ENCODE data around the gene SYPL2. TPM values are rescaled to one million over a fixed set of nuclear protein-coding genes. Genes with fewer than 3 reads are reported as not detected.

SYPL2 gene
- total RNA-seq, 1 donor = not detected

DNA sequence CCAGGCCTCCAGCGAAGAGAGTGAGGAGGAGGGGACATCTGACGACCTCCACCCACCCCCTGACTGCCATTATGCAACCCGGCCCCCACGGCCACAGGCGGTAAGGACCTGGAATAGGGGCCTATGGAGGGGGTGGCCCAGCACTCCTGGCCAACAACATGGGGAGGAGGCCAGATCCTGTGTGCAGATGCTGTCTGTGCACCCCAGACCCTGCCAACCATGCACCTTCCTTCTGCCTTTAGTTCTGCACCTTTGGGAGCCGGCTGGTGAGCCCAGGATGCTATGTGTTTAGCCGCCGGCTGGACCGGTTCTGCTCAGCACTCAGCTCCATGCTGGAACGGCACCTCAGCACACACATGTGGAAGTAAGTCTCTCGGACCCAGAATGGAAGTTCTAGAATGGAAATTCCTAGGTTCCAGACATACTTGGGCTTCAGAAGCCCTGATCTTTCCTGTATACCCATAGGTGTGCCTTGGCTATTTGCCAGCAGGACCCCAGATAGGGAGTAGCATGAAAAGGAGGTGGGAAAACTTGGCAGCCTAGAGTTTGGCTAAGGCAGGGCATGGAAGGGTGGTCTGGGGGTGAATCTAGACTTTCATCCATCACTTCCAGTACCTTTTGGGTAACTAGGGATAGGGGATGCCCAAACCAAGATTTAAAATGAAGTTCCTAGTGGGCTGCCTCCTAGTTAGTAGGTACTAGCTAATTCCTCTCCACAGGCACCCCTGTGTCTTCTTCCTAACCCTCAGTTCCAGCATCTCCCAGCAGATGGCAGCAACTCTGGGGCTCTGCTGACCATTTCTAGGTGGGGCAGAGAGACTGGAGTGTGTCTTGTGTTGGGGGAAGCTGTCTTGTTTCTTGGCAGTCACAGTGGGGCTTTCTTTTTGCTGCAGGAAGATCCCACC, 23.9 kb downstream of the SYPL2 start:
- DNase-seq (ENCODE audit: low read depth in 2 of 3, low spot score in 2 of 3) = peak in 2 of 3 donors; percentile 59 to 79

DNA sequence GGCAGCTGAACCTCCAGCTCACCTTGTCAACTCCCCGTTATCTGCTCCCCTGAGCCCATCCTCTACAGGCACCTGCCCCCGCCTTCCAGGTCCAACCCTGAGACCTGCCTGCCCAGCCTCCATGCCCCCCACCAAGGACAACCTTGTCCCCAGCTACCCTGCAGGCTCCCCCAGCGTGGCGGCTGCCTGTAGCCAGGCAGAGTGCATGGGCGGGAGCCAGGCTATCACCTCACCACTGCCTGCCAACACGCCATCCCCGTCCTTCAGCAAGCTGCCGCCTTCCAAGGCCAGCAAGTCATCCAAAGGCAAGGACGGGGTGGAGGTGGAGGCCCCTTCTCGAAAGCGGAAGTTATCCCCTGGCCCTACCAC, 24.6 kb downstream of the SYPL2 start:
- no peak for DNase-seq (ENCODE audit: low read depth in 2 of 3, low spot score in 2 of 3)

DNA sequence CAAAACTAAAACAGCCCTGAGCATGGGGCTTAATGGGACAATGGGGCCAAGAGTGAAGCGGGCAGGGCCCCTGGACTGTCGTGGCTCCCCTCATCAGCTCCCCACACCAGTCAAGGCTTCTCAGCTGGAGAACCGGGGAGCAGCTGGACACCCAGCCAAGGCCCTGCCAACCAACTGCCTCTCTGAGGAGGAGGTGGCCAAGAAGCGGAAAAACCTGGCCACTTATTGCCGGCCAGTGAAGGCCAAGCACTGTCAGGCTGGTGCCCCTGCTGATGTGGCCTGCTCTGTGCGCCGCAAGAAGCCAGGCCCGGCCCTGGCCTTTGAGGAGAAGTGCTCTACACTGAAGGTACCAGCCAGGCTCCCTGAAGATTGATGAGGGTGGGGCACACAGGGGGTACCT, 25.0 kb downstream of the SYPL2 start:
- DNase-seq (ENCODE audit: low read depth in 2 of 3, low spot score in 2 of 3) = no peak

DNA sequence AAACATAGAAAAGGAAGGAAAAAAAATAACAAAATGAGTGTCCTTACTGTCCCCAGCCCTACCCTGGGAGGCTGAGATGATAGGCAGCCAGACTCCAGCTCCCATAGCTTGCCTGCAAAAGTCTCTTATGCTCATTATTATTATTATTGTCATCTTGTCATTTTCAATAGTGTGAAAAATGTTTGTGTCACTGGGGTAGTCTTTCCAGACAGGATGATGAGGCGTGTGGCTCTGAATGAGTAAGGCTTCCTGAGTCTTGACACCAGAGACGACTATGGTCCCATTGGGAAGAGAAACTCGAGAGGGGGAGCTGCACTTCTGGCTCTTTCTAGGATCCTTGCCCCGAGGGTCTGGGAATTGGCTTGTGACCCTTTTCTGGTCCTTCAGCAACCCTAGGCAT, 26.4 kb downstream of the SYPL2 start:
- DNase-seq (ENCODE audit: low read depth in 2 of 3, low spot score in 2 of 3) = no peak

DNA sequence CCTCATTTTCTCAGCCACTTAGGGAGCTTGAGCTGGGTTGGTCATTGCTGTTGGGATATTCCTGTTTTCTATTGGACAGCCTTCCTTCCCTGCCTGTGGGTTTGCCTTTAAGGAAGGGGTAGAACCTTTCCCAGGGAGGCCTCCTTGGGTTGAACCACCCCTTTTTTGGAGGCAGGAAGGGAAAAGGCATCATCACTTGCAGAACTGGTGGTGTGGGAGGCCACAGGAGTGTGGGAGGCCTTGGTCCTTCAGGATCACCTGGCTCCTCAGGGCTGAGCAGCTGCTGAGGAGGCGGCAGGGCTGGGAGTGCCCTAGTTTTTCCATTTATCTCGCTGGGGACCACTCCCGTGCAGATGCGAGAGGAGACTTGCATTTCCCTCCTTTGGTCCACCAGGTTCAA, 26.9 kb downstream of the SYPL2 start:
- DNase-seq (ENCODE audit: low read depth in 2 of 3, low spot score in 2 of 3) = no peak

DNA sequence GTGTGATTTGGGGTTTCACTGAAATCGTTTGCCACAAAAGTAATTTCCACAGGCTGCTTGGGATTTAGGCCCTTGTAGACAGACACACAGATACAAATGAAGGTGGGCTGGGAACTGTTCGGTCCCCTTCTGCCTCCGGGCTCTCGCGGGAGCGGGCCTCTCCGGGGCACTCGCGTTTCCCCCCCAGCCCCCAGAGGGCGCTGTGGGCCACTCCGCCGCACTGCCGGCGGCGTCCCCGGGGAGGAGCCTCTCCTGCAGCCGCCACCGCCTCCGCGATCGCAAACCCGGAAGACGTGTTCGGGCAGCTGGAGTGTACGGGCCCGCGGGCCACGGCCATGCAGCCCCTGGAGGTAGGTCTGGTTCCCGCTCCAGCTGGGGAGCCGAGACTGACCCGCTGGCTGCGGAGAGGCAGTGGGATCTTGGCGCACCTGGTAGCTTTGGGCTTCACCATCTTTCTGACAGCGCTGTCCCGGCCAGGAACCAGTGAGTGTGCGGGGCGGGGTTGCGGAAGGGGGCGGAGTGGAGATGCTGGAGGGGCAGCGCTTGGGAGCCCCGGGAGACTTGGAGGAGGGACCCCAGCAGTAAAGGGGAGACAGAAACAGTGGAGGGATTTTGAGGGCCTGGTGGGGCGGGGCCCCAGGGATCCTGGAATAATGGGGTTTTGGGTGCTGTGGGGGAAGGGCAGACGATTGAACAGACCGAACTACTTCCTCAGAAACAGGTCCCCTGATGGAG, 27.6 kb downstream of the SYPL2 start, which contains the start of gene CYB561D1:
Gene CYB561D1 (plus strand): TSS at position 290 of the 735 bp plus-strand sequence. CDS start 46 bp downstream, at position 336.
- DNase-seq (ENCODE audit: low read depth in 2 of 3, low spot score in 2 of 3) = peak; percentile 85 to 91 (median 88)

DNA sequence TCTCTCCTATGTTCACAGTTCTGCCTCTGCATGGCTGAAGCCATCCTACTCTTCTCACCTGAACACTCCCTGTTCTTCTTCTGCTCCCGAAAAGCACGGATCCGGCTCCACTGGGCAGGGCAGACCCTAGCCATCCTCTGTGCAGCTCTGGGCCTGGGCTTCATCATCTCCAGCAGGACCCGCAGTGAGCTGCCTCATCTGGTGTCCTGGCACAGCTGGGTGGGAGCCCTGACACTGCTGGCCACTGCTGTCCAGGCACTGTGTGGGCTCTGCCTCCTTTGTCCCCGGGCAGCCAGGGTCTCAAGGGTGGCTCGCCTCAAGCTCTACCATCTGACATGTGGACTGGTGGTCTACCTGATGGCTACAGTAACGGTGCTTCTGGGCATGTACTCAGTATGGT, 29.4 kb downstream of the SYPL2 start:
- DNase-seq (ENCODE audit: low read depth in 2 of 3, low spot score in 2 of 3) = no peak

DNA sequence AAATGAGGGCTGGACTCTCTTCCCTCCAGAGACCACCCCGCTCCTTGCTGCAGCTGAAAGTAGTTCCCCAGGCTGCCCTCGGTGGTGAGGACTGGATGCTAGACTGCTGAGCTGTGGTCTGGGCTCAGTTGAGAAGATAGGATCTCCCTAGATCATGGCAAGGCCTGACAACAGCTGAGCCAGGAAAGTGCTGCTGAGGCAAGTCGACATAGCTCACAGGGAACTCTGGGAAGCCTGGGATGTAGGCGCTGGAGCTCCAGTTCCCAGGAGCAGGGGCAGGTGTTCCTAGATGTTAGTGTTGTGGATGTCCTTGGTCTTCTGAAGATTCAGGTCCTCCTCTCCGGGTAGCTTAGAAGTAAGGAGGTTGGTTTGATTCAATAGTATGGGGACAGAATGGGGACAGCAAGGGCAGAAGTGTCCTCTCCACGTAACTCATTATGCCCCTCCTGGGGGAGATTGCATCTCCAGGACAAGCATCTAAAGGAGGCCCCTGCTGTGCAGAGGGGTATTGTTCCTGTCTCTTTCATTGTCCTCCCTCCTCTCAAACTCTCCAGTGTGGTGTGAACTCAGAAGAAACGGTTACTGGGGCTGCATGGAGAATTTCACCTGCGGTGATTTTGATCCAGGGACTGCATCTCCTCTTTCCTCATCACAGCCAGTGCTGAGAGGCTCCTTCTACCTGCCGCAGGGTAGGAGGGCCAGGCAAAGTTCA, 31.3 kb downstream of the SYPL2 start:
- no peak for DNase-seq (ENCODE audit: low read depth in 2 of 3, low spot score in 2 of 3)

DNA sequence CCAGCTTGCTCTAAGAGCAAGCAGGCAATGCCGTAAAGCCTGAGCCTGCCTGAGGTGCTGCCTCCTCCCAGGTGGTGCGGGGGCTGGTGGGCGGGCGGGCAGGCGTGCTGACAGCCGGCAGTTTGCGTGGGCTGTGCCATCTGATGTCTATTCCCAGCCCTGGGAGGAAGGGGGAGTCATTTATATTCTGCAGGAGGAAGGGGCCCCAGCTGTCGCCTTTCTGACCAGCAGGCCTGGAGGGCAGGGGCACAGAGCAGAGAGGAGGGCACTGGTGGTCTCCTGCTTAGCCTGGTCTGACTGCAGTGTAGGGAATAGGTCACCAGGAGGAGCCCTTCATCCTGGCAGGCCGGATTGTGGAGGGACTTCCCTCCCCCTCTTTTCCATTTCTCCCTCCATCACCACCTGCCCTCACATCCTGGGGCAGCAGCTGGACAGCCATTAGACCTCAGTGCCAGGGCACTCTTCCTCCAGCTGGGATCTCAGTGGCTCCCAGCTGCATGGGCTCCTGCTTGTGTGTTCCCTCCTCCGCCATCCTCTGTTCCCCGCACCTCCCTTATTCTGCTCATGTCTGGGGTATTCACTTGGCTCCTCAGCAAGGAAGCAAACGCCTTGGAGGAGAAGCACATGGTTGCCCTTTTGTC, 31.9 kb downstream of the SYPL2 start:
- DNase-seq (ENCODE audit: low read depth in 2 of 3, low spot score in 2 of 3) = peak in 1 of 3 donors; percentile 18

DNA sequence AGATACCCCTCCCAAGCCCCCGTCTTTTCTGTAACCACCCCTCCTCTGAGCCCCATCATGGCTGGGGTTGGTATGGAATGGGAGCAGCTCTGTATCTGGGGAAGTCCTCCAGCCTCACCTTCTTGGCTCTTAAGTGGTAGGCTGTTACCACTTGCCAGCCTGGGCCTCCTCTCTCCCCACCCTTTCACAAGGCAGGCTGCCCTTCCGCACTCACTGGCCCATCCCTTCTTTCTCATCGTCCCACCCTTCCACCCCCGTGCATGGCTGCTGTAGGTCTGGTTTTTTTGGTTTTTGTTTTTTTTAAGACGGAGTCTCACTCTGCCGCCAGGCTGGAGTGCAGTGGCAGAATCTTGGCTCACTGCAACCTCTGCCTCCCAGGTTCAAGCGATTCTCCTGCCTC, 32.7 kb downstream of the SYPL2 start:
- DNase-seq (ENCODE audit: low read depth in 2 of 3, low spot score in 2 of 3) = no peak

DNA sequence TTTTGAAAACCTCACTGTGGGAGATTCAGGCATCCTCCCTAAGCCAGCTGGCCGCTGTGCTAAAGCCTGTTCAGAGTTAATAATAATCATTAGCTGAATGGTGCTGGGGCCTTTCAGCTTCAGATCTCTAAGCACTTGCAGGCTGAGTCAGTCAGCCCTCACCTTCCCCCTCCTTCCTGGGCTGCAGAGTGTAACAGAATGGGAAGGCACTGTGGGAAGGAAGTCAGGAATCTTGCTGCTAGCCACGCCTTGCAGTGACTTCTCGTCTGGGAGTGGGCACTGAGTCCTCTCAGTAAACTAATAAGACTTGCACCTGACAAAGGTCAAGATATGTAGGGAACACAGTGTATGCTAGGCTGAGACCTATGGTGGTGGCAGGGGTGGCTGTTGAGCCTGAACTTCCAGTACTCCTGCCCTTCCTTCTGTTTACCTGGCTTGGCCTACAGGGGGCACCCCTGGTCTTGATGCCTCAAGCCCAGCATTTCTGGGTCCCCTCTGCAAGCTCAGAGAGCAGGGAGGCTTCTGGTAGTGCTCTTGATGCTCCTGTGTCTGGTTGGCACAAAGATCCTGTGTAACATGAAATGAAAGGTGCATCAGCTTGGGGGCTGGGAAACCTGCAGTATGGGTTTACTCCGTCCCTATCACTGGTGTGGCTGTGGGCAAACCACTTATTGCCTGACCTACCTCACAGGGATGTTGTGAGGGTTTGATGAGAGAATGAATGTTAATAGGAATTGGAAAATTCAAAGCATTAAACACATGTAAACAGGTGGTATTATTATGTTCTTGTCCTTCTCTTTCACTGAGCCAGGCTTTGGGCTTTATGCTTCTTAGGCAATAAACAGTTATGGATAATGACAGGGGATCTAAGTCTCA, 33.6 kb downstream of the SYPL2 start:
- peak in 2 of 3 donors; percentile 46 to 55 for DNase-seq (ENCODE audit: low read depth in 2 of 3, low spot score in 2 of 3)

DNA sequence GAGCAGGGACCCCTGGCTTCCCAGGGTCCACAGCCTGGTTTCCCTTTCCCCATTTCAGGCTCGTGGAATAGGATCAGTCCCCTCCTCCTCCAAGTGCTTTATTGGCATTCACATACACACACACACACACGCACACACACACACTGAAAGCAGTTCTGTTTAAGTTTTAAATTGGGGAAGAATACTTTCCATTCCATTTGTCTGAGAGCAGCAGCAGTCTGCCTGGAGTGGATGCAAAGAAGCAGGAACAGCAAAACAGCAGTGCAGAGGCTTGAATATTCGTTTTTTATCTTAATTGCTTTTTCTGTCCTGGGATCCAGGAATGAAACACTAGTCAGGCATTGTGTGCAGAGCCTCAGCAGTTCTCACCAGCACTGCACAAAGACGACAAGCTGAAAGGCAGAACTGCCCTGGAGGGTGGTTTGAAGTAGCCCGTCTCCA, 34.6 kb downstream of the SYPL2 start:
- no peak for DNase-seq (ENCODE audit: low read depth in 2 of 3, low spot score in 2 of 3)

DNA sequence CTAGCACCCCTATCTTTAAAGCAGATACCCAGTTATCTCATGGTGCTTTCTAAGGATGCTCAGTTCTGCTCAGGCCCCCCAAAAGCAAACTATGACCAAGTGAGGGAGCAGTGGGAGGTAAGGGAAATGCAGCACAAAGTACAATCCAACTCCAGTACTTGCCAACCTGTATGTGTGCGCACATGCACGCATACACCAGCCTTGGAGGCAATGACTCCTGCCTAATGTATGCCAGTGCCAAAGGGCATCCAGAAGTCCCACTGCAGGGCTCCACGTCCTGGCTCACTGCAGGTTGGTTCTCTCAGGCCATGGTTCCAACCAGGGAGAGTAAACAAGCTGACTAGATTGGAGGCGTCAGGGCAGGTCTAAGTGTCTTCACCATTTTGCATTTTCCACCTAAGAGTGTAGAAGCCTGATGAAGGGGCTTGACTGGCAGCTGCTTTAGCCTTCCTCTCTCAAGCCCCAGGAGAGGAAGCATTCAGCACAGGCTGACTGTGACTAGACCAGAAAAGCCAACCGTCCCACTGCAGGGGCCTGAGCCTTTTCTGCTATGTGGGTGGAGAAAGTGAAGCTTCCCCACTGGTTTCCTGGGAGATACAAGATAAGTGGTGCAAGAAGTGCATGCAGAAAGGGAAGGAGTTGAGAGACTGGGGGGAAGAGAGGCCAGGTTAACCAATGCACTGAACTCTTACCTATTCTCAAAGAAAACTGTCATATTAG, 35.5 kb downstream of the SYPL2 start:
- DNase-seq (ENCODE audit: low read depth in 2 of 3, low spot score in 2 of 3) = peak in 1 of 3 donors; percentile 26

DNA sequence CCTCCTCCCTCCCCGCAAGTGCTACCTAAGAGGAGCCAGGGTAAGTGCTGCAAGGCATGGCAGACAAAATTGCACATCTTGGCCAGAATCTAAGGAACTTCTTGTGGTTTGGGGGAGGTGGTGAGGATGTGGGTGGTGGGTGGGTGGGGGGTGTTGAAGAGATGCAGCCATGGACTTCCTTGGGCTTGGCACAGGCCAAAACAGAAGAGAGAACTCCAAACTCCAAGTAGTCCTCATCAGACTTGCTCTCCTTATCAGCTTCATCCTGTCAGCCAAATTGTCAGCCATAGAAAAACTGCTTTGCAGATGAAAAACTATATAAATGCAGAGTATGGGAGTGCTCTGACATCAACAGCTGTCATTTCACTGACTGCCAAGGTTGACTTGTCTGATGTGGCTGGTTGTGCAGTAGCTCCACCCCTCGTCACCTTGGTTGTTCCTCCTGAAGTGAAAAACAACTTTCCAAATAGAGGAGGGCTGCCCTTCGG, 36.1 kb downstream of the SYPL2 start:
- no peak for DNase-seq (ENCODE audit: low read depth in 2 of 3, low spot score in 2 of 3)

DNA sequence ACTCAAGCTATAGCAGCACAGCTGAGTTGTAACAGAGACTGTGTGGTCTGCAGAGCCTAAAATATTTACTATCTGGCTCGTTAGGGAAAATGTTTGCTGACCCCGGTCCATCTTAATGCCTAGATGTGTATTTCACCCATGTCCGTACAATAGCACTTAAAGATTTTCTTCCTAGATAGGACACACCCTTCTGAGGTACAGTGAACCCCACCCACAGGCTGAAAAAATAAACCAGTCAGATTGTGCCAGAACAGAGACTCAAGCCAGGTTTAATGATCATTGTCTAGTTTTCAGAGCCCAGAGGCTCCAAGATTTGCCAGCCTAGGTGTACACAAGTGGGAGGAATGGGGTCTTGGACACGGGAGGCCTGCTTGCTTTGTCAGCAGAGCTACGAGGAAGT, 37.6 kb downstream of the SYPL2 start:
- DNase-seq (ENCODE audit: low read depth in 2 of 3, low spot score in 2 of 3) = no peak

DNA sequence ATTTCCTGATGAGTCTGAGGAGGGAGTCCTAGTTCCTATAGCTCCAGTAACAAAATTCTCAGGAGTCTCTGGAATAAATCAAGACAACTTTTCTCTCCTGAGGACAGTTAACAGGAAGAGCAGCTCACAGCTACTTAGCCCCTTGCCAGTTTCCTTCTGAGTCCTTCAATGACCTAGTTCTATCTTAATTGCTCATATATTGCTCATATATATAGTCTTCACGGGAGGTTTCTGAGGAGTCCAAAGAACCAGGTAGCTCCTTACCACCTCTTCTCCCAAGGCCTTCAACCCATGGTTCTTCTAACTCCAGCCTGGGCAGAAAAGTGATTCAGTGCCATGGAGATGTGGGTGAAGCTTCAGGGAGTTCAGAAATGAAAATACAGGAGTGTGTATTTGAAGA, 38.6 kb downstream of the SYPL2 start:
- no peak for DNase-seq (ENCODE audit: low read depth in 2 of 3, low spot score in 2 of 3)

DNA sequence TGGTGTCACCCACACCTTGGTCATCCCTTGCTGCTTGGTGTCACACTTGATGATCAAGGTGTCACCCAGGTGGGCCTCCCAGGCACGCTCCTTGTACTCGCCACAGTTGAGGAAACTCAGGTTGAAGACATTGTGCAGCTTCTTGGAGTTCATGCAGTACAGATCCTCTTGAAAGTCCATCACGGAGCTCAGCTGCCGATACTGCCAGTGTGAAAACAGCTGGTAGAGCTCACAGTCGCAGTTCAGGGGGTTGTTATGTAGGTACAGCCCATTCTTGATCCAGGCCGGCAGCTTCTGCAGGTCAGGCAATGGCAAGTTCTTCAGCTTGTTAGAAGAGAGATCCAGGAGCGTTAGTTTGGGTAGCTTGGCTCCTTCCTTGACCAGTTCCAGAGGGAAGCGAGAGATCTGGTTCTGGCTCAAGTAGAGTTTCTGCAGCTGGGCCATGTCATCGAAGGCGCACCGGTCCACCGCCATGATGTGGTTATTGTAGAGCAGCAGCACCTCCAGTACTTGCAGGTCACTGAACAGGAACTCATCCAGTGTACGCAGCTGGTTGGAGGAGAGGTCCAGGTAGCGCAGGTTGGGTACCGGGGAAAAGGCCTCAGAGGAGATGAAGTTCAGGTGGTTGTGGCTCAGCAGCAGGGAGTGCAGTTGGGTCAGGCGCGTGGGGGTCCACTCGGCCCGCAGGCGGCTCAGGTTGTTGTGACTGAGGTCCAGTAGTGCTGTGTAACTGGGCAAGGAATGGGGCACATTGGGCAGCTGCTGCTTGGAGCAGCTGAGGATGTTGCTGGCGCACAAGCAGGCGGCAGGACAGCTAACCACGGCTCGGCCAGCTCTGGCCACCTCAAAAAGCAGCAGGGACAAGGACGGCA, 41.9 kb downstream of the SYPL2 start:
- DNase-seq (ENCODE audit: low read depth in 2 of 3, low spot score in 2 of 3) = no peak

DNA sequence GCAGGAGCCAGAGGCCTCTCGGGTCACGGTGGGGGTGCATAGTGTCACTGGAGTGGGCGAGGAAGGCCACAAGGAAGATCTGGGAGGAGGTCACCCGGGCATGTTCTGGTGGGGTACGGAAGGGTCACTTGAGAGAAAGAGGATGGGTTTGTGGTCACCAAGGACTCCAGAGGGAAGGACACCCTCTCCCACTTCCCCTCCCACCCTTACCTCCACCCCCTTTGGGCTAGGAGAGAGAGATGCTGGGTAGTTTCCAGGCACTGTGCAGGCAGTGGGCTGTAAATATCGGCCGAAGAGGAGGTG, 42.5 kb downstream of the SYPL2 start:
- no peak for DNase-seq (ENCODE audit: low read depth in 2 of 3, low spot score in 2 of 3)
